K562 (cell line): ENCODE data around the gene SENP3. TPM values are rescaled to one million over a fixed set of nuclear protein-coding genes. Genes with fewer than 3 reads are reported as not detected.
A peak's percentile ranks its signal among the peaks of the same experiment; 100 is the strongest.

Experiments used
- ATF6 ChIP-seq: sonication (generic); formaldehyde crosslinking; IDR thresholded peaks from 2 replicates; pipeline ENCODE4 v1.4.0; 2020; ENCODE audit warnings: mild to moderate bottlenecking, missing genetic modification reagents
- BRD4 ChIP-seq: fragments of 200-600 bp; sonication (generic); IDR thresholded peaks from 2 replicates; pipeline ENCODE4 v1.6.1; 2017; ENCODE audit warnings: inconsistent platforms
- CBX8 ChIP-seq: fragments of 200-600 bp; sonication (generic); IDR thresholded peaks from 2 replicates; pipeline ENCODE4 v1.6.1; 2012; ENCODE audit warnings: borderline replicate concordance, mixed run types, low read depth, mild to moderate bottlenecking, moderate library complexity, mixed read lengths, low read length, control low read depth, inconsistent platforms; ENCODE audit not compliant: poor library complexity, severe bottlenecking; ENCODE audit errors: extremely low read depth
- CEBPB ChIP-seq: fragments of 450-650 bp; IDR thresholded peaks from 2 replicates; pipeline ENCODE4 v1.6.1; 2016; ENCODE audit warnings: missing genetic modification characterization, missing compliant biosample characterization
- GATAD2B ChIP-seq: fragments of 450-650 bp; IDR thresholded peaks from 2 replicates; pipeline ENCODE4 v1.6.1; 2017; ENCODE audit warnings: mild to moderate bottlenecking, borderline replicate concordance
- HOXB6 ChIP-seq: fragments of 250-450 bp; sonication (Bioruptor Pico); IDR thresholded peaks from 2 replicates; pipeline ENCODE4 v1.5.1; 2022; ENCODE audit warnings: mild to moderate bottlenecking, borderline replicate concordance
- KAT7 ChIP-seq: sonication (generic); formaldehyde crosslinking; IDR thresholded peaks from 2 replicates; pipeline ENCODE4 v1.8.0; 2022; ENCODE audit warnings: missing genetic modification reagents, mild to moderate bottlenecking, borderline replicate concordance
- NFXL1 ChIP-seq: fragments of 450-650 bp; formaldehyde crosslinking; IDR thresholded peaks from 2 replicates; pipeline ENCODE4 v1.4.0; 2021; ENCODE audit warnings: mild to moderate bottlenecking
- PHTF2 ChIP-seq: fragments of 250-450 bp; sonication (Bioruptor Pico); IDR thresholded peaks from 2 replicates; pipeline ENCODE4 v1.5.0; 2021; ENCODE audit warnings: mild to moderate bottlenecking
- POLR2A ChIP-seq: fragments of 450-650 bp; conservative IDR thresholded peaks from 2 replicates; pipeline ENCODE4 v1.6.1; 2016
- TEAD2 ChIP-seq: fragments of 450-650 bp; IDR thresholded peaks from 2 replicates; pipeline ENCODE4 v1.6.1; 2016; ENCODE audit warnings: missing genetic modification characterization, control low read depth, missing compliant biosample characterization
- ZNF124 ChIP-seq: sonication (generic); formaldehyde crosslinking; IDR thresholded peaks from 2 replicates; pipeline ENCODE4 v1.8.1; 2022; ENCODE audit warnings: missing genetic modification reagents
- ZNF395 ChIP-seq: fragments of 200-800 bp; sonication (Bioruptor generic); IDR thresholded peaks from 2 replicates; pipeline ENCODE4 v1.6.1; 2017; ENCODE audit warnings: missing genetic modification characterization, missing compliant biosample characterization
- polyA plus RNA-seq, 8 experiments: library from polyadenylated mRNA; depleted of rRNA in 4 of 8; stranded (reverse) in 5 of 8; unstranded in 3 of 8; fragments of >200 nt; fragmentation: Nextera tagmentation in 2 of 8; fragmentation: Illumina TruSeq in 1 of 8; extraction: Ambion mirVana in 2 of 8; extraction: Trizol in 1 of 8; gene quantifications; 2 replicates each; pipeline versions ENCODE4 v1.2.1 to v1.2.3, GENCODE V29; 2011 to 2014; ENCODE audit warnings: inconsistent platforms in 1 of 8, missing spikeins in 1 of 8
- total RNA-seq, 7 experiments: library from RNA; depleted of rRNA in 6 of 7; stranded (reverse); fragments of >200 nt in 6 of 7; fragmentation: Illumina TruSeq in 2 of 7; extraction: Trizol in 2 of 7; gene quantifications; 2 replicates each; pipeline versions ENCODE4 v1.2.1 to v1.2.3, GENCODE V29; 2011 to 2021; ENCODE audit warnings: low replicate concordance in 1 of 7
- TF ChIP-seq, protein P1 (sequence below): fragments of 250-450 bp; sonication (Bioruptor Pico); IDR thresholded peaks from 2 replicates; pipeline ENCODE4 v1.5.0; 2020; ENCODE audit warnings: mild to moderate bottlenecking, borderline replicate concordance
- TF ChIP-seq, protein P2 (sequence below): fragments of 450-650 bp; formaldehyde crosslinking; conservative IDR thresholded peaks from 2 replicates; pipeline ENCODE4 v1.4.0; 2022; ENCODE audit warnings: mild to moderate bottlenecking, missing genetic modification characterization

SENP3 gene
- total and polyA plus RNA-seq, 9 of the 15 experiments (the other 6 are each of a cell fraction or from before 2014, with no cell fraction given), result 0.63 to 102 (median 78.8) TPM

GRCh38 chr17:7574176-7574953 is 12.6 kb downstream of the SENP3 start (continued):
- TF ChIP-seq ZNF395 (CRISPR knock-in tag) (0 out of 2 replicates have a peak, but pooled peaks have one; percentile 42), KAT7 (CRISPR knock-in tag) (no peak), ATF6 (CRISPR knock-in tag) (no peak), CBX8 (no peak), HOXB6 (no peak), PHTF2 (CRISPR knock-in tag) (no peak), BRD4 (no peak), ZNF124 (CRISPR knock-in tag) (no peak), TEAD2 (tag) (no peak), CEBPB (tag) (no peak), NFXL1 (CRISPR knock-in tag) (0 out of 2 replicates have a peak, but pooled peaks have one; percentile 7), GATAD2B (no peak), POLR2A (peak; percentile 15; the same call in 1 of the 2 replicates)
- TF ChIP-seq, protein P1, sequence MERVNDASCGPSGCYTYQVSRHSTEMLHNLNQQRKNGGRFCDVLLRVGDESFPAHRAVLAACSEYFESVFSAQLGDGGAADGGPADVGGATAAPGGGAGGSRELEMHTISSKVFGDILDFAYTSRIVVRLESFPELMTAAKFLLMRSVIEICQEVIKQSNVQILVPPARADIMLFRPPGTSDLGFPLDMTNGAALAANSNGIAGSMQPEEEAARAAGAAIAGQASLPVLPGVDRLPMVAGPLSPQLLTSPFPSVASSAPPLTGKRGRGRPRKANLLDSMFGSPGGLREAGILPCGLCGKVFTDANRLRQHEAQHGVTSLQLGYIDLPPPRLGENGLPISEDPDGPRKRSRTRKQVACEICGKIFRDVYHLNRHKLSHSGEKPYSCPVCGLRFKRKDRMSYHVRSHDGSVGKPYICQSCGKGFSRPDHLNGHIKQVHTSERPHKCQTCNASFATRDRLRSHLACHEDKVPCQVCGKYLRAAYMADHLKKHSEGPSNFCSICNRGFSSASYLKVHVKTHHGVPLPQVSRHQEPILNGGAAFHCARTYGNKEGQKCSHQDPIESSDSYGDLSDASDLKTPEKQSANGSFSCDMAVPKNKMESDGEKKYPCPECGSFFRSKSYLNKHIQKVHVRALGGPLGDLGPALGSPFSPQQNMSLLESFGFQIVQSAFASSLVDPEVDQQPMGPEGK (CRISPR knock-in tag), result no peak
- TF ChIP-seq, protein P2, sequence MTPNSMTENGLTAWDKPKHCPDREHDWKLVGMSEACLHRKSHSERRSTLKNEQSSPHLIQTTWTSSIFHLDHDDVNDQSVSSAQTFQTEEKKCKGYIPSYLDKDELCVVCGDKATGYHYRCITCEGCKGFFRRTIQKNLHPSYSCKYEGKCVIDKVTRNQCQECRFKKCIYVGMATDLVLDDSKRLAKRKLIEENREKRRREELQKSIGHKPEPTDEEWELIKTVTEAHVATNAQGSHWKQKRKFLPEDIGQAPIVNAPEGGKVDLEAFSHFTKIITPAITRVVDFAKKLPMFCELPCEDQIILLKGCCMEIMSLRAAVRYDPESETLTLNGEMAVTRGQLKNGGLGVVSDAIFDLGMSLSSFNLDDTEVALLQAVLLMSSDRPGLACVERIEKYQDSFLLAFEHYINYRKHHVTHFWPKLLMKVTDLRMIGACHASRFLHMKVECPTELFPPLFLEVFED, result no peak
